IPS-NIHi11 (cell line): Measurements from ENCODE around the gene PTAR1.
A peak's percentile ranks its signal among the peaks of the same experiment; 100 is the strongest.

ENCODE experiments used
- DNase-seq: peaks from one replicate; pipeline ENCODE4 v3.0.0; 2012; ENCODE audit warnings: mixed read lengths, low spot score

The PTAR1 gene

DNA sequence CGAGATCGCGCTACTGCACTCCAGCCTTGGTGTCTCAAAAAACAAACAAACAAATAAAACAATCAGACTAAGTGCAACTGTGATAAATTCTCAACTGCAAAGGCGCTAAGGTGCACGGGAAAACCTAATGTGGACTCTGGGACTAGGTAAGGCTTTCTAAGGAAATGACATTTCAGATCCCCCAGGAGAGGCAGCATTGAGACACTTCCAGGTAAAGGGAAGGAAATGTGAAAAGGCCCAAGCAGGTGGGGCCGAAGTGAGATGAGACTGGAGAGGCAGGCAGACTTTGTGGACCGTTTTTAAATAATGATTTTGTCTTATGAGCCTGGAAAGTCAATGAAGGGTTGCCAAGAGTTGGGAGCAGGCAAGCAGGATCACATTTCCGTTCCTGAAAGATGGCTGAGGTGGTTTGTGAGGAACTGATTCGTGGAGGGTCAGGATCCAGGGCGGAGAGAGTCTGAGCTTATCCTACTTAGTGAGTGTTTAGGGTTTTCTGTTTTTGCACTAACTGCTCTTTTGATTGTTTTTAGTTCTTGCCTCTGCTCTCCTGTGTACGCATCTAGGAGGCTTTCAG, 85.6 kb downstream of the PTAR1 start:
- DNase-seq = peak; percentile 32

DNA sequence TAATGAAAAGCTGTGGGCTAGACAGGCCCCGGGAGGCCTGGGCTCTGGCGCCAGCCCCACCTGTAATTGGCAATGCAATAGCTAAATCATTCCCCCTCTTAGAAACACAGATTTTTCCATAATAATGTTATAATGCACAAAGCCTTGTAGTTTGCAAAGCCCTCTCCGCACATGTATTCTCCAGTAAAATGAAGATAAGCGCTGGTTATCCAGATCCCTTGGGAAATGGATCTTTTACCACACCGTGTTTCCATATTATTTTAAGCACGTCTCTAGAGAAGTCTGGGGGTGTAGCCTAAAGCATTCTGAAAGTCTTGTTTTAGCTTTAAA, 86.5 kb downstream of the PTAR1 start:
- no peak for DNase-seq

DNA sequence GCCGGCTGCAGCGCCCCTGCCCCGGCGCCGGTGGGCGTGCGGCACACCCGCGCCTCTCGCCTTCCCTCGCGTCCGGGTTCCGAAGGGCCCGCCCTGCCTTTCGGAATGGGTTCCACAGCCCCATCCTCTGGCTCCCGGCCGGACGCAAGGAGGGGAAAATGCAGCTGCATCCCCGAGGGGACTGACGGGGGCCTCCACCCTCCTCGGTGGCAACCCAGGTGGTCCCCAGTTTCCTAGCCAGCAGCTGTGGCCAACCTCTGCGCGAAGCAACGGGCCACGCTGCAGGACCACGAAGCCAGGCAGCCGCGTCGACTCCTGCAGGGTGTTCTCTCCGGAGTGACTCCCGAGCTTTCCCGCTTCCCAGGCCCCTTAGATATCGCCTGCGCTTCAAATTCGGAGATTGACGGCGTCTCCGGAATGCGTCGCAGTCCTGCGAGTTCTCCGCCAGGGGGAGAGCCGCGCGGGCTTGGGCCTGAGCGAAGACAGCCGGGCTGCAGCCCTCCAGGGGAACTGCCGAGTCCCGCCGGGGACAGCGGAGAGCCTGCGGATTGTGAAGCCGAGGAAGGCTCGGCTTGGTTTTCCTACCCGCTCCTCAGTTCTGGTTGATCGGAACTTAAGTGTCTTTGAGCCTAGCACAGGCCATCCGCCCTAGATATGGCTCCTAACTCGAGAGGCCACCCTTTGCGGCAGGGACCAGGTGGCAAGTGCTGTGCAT, 87.1 kb downstream of the PTAR1 start:
- DNase-seq = peak; percentile 85

DNA sequence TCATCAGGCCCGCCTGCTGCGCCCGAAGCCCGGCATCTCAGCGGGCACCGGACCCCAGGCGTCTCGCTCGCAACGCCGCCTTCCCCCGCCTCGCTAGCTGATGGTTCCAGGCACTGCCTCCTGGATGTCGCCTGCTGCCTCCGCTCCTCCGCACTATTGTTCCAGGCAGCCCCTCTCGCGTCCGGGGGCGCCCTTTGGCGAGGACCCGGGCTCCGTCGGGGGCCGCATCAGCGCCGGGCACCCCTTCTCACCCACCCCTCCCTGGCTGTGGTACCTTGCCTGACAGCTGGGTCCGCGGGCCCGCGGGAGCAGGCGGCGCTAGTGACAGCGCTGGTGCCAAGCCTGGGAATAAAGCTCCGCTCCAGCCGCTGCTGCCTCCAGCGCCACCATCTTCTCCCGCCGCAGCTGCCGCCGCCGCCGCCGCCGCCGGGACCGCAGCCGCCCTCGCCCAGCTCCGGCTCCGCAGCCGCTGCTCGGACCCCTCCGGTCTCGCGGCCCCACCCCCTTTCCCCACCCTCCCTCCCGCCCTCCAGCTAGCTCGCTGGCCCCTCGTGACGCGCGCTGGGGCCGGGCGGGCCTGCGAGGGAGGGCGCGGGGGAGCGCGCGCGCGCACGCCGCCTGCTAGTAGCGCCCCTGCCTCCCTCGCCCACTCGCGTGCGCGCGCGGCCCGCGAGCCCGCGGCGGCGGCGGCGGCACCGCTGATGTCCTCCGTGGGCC, 87.8 kb downstream of the PTAR1 start, which contains the start of gene APBA1:
TSS of gene APBA1 (minus strand) at position 493 of the 717 bp plus-strand sequence.
- DNase-seq = peak; percentile 69

DNA sequence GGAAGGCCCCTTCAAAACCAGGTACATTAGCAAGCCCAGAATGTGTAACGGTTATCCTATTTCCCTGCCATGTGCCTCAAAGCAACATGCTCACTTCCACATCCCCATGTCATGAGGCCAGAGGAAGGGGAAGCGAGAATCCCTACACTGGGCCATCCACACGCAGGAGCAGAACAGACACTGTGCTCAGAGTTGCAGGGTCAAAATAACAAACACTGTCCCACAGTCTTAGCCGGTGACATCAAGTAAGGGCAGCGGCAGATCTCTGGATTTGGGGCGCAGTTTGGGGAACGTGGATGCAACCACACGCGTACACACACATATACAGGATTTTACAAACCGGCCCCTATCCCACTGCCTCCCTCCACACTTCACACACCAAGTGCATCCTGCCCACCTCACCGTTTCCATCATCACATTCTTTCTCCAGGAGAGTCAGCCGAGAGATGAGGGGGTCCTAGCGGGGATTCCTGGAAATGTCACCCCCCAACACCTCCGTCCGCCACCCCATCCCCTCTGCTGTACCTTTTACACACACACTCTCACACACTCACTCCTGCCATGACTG, 88.4 kb downstream of the PTAR1 start:
- no peak for DNase-seq

DNA sequence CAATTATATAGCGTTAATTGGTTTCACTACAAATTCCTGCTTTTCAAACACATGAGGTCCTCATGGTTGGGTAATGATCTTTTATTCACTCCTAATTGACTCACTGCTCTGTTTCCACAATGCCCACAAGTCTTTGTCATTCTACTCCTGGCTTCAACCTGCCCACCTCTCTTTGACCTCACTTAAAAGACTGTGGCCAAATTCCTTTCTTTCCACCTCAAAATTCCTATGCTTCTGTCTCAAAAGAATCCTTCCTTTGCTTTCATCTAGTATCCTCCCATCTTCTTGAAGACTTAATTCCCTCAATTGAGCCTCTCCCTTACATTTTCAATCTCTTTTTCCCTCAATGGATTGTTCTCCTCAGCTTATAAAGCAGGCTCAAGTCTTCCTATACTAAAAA, 92.5 kb downstream of the PTAR1 start:
- DNase-seq = peak; percentile 19

DNA sequence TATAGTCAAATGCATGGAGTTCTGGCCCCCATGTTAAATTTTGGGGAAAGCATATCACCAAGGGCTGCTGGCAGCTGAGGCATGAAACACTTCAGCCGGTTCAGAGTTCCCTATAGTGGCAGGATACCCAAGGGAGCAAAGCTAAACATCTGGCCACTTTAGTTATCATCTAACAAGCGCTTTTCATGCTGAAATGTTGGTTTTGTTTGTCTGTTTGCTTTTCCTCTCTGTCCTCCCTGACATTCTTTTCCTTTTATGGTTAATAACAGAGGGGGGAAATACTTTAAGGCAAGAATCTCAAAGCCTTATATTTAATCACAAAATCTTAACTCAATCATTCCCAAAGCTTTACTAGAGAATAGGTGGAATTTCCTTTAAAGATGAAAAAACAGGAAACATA, 99.5 kb downstream of the PTAR1 start:
- DNase-seq = no peak
